Stimulated activated memory B cell treated with anti-CD40 and anti-IgM and Interleukin-4, amounts not matched to agents 10 μg/mL and 1 μg/mL and 100 μg/mL, for 72 hours (primary cell): ENCODE measurements around the gene MARCHF2.

Source experiments
- ATAC-seq: fragments of 150-1000 bp; cut with Tn5 transposase; 2 replicates; pipeline ENCODE4 v1.10.0; 2021
- H3K27ac Mint-ChIP-seq: one replicate; pipeline ENCODE4 v1.8.0; 2022; ENCODE audit warnings: mild to moderate bottlenecking, mixed read lengths
- H3K27me3 Mint-ChIP-seq: one replicate; pipeline ENCODE4 v1.8.0; 2022; ENCODE audit warnings: mixed read lengths
- H3K36me3 Mint-ChIP-seq: one replicate; pipeline ENCODE4 v1.8.0; 2022; ENCODE audit warnings: mixed read lengths
- H3K4me1 Mint-ChIP-seq: one replicate; pipeline ENCODE4 v1.8.0; 2022; ENCODE audit warnings: mixed read lengths
- H3K4me3 Mint-ChIP-seq: one replicate; pipeline ENCODE4 v1.8.0; 2022; ENCODE audit warnings: mild to moderate bottlenecking, moderate library complexity, mixed read lengths
- H3K9me3 Mint-ChIP-seq: one replicate; pipeline ENCODE4 v1.8.0; 2022; ENCODE audit warnings: mixed read lengths

The MARCHF2 gene

DNA sequence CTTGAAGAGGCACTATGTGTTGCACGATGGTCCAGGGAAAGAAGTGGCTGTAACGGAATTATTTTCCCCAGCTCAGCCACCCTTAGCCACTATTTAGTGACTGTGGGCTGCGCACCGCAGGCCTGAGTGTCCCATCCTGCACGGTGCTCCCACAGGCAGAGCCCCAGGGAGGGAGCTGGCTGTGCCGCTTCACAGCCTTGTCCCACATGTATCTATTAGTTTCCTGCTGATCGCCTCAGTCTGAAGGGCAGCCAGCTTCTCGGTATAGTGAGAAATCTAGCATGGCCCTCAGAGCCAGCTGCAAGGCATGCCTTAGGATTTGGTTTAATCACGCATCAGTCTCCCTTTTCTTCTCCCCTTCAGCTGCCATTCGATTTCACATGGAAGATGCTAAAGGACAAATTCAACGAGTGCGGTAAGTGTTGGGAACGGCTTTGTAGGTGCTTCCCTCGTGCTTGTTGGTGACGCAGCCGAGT is 73.6 kb downstream of the MARCHF2 start:
- no peaks in the 10 kb centered on the region for H3K27me3 Mint-ChIP-seq
- H3K9me3 Mint-ChIP-seq: no peaks in the 10 kb centered on the region
- H3K27ac Mint-ChIP-seq: peak overlapping the region; percentile 91
- H3K4me1 Mint-ChIP-seq: peaks cover 23% of the 10 kb centered on the region
- H3K36me3 Mint-ChIP-seq: peaks cover 89% of the 10 kb centered on the region
- H3K4me3 Mint-ChIP-seq: peak overlapping the region; percentile 11
- ATAC-seq: no peak

DNA sequence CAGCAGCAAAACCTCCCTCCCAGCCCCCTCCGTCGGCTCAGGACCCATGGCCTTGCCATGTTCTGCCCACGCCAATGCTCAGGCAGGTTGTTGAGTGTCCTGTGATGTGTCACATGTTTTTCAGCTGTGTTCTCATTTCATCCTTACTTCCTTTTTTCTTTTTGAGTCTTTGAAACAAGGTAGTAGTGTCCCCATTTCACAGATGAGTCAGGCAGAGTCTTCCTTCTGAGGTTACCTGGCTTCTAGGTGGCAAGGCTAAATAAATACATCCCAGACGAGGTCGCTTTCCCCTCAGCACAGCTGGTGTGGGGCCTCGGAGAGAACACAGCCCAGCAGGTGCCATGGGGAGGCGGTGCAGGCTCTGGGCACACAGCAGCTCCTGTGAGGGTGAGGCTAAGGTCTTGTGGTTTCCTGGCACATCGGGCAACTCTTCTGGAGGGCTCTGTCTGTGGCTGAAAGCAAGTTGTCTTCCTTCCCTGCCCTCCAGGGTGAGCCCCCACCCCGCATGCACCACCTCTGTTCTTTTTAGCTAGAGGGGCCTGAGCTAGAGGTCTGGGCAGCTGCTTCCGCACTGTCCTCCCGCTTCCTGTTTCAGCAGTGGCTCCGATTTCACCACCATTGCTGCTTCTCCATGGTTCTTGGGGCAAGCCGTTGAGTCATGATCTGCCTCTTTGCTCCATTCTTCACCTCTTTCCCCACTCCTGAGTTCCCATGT is 74.2 kb downstream of the MARCHF2 start:
- Mint-ChIP-seq H3K27me3 (no peaks in the 10 kb centered on the region), H3K4me1 (peaks cover 23% of the 10 kb centered on the region), H3K27ac (peak overlapping the region; percentile 91), H3K4me3 (peak overlapping the region; percentile 26), H3K36me3 (peaks cover 83% of the 10 kb centered on the region), H3K9me3 (no peaks in the 10 kb centered on the region)
- peak; percentile 76 for ATAC-seq

DNA sequence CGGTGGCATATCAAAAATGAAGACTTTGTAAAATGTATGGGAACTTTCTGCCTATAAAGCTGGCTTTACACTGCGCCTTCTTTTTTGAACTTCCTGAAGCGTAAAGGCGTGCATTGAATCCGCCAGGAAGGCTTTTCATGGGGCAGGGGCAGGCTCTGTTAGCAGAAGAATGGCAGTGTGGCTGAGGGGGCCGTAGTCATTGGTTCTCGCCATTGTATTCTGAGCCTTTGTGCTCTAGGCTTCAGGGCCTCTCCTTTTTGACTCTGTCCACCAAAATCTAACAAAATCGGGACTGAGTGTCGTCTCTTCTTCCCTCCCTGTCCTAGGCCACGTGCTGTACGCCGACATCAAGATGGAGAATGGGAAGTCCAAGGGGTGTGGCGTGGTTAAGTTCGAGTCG is 75.3 kb downstream of the MARCHF2 start:
- Mint-ChIP-seq H3K27me3 (no peaks in the 10 kb centered on the region), H3K9me3 (no peaks in the 10 kb centered on the region), H3K27ac (peak overlapping the region; percentile 91), H3K36me3 (peaks cover 73% of the 10 kb centered on the region), H3K4me3 (no peak overlapping the region), H3K4me1 (peaks cover 23% of the 10 kb centered on the region)
- no peak for ATAC-seq
